Measurements from ENCODE around the gene VEPH1.
"Not testable (repeated sequence)": the region's sequence is repeated elsewhere in the genome, so short reads cannot be mapped to it uniquely, and the experiment has no call there.

Gene VEPH1

GRCh38 chr3:157381606-157382005, 121.6 kb downstream of the VEPH1 start:
- DNase-seq, result no peak

- DNase-seq, result no peak
These were observed 123.6 kb downstream of the VEPH1 start for GRCh38 chr3:157379525-157380140.

- no peak for DNase-seq
These were observed 126.5 kb downstream of the VEPH1 start for GRCh38 chr3:157376603-157377300.

- DNase-seq, result no peak
These were observed 127.8 kb downstream of the VEPH1 start for GRCh38 chr3:157375342-157375986.

GRCh38 chr3:157374933-157375332, 128.3 kb downstream of the VEPH1 start:
- no peak for DNase-seq

GRCh38 chr3:157373783-157374182, 129.4 kb downstream of the VEPH1 start:
- no peak for DNase-seq

GRCh38 chr3:157370867-157371266, 132.3 kb downstream of the VEPH1 start:
- DNase-seq, result no peak

- no peak for DNase-seq
These were observed 133.3 kb downstream of the VEPH1 start for GRCh38 chr3:157369727-157370421.

- no peak for DNase-seq
These were observed 135.0 kb downstream of the VEPH1 start for GRCh38 chr3:157368171-157368570.

- no peak for DNase-seq
These were observed 139.8 kb downstream of the VEPH1 start for GRCh38 chr3:157363393-157363792.

- DNase-seq, result no peak
These were observed 140.9 kb downstream of the VEPH1 start for GRCh38 chr3:157362348-157362747.

- DNase-seq, result no peak
These were observed 143.2 kb downstream of the VEPH1 start for GRCh38 chr3:157360044-157360443.

GRCh38 chr3:157356541-157356940, 146.7 kb downstream of the VEPH1 start:
- no peak for DNase-seq

GRCh38 chr3:157355276-157355675, 147.9 kb downstream of the VEPH1 start:
- DNase-seq, result no peak

- DNase-seq, result no peak
These were observed 148.5 kb downstream of the VEPH1 start for GRCh38 chr3:157354722-157355121.

- no peak for DNase-seq
These were observed 149.0 kb downstream of the VEPH1 start for GRCh38 chr3:157354254-157354653.

GRCh38 chr3:157353652-157354051, 149.6 kb downstream of the VEPH1 start:
- DNase-seq, result no peak

- DNase-seq, result no peak
These were observed 151.2 kb downstream of the VEPH1 start for GRCh38 chr3:157351981-157352380.

GRCh38 chr3:157350651-157351050, 152.6 kb downstream of the VEPH1 start:
- DNase-seq, result not testable (repeated sequence)

GRCh38 chr3:157348304-157349075, 154.7 kb downstream of the VEPH1 start:
- DNase-seq, result not testable (repeated sequence)

GRCh38 chr3:157347577-157348303, 155.5 kb downstream of the VEPH1 start:
- no peak for DNase-seq
